HG03103 (cell line): ENCODE measurements around the gene LYST.

Source experiments
- ATAC-seq: cut with Tn5 transposase; IDR thresholded peaks from one replicate; pipeline ENCODE4 v1.9.1; 2021; ENCODE audit warnings: low read depth; ENCODE audit not compliant: unreplicated experiment

LYST gene

DNA sequence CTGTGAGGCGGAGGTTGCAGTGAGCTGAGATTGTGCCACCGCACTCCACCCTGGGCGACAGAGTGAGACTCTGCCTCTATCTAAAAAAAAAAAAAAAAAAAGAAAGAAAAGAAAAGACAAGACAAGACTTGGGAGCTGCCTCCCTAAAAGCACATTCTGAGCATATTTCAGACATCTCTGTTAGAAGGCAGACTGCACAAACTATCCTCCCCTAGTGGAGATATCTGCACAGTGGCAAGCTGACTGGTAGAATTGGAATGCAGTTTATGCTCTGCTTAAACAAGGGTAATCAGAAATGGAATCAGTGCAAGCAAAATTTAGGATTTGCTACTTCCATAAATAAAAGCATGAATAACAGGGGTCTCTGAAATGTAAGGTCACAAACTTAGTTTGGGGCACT, 248.9 kb downstream of the LYST start:
- no peak for ATAC-seq

DNA sequence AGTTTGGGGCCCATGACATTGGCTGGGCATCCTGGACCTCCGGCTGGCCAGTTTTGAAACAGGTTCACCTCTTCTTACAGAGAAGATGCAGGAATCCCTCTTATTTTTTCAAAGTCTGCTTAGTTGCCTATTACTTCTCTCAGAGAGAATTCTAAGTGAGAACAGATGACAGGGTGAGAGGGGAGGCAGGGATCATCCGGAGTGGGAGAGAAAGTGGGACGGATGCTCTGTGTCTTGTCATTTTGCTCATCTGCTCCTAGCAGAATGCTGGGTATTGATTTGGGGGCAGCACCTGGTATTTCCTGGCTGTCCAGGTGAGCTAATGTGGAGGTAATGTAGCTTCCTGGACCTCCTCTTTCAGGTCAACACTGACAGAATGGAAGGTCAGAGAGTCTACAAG, 249.6 kb downstream of the LYST start:
- no peak for ATAC-seq

DNA sequence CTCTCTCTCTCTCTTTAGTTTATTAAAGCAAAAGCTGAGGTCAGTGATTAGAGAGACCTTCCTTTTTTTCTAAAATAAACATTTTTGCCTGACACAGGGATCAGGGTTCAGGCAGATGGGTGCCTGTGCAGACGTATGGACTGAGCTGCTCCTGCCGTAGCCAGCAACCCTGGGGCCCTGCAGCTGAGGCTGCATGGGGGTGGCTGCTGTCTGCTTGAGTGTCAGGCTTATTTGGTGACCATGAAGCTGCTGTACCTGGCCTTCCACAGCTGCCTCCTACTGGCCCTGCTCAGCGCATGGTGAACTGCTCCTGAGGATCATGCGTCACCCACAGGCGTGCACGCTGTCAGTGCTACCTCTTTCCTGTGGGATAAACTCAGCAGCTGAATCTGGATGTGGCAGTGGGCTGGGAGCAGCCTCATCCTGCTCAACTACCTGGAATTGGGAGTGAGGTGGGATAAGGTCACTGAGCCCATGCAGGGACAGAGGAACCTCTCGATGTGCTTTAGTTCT, 252.2 kb downstream of the LYST start:
- no peak for ATAC-seq

DNA sequence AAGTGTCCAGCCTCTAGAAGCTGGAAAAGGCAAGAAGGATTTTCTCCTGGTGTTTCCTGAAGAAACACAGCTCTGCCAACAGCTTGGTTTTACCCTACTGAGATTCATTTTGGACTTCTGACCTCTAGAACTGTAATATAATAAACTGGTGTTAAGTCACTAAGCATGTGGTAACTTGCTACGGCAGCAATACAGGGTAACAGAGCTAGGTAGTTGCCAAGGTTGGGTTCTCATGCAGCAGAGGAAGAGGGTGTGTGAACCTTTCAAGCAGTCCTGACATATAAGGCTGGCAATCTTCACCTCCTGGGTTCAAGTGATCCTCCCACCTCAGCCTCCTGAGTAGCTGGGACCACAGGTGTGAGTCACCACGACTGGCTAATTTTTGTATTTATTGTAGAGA, 253.1 kb downstream of the LYST start:
- ATAC-seq: no peak

DNA sequence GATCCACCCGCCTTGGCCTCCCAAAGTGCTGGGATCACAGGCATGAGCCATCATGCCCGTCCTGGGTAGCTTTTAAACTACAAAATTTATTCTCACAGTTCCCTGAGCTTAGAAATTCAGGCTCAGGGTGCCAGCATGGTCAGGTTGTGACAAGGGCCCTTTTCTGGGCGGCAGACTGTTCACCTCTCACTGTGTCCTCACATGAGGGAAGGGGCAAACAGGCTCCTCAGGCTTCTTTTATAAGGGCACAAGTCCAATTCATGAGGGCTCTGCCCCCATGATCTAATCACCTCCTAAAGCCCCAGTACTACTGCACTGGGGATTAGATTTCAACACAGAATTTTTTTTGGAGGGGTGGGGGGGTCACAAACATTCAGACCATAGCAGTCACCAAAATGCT, 253.9 kb downstream of the LYST start:
- no peak for ATAC-seq
